Left ventricle myocardium superior (tissue), 1 donor: ENCODE results near the gene CSNK1D. TPM values are rescaled to one million over a fixed set of nuclear protein-coding genes. Genes with fewer than 3 reads are reported as not detected.
A peak's percentile ranks its signal among the peaks of the same experiment; 100 is the strongest.
"Not testable (repeated sequence)": the region's sequence is repeated elsewhere in the genome, so short reads cannot be mapped to it uniquely, and the experiment has no call there.

Source experiments
- ATAC-seq: fragments of 200-7000 bp; cut with Tn5 transposase; one replicate; pipeline ENCODE4 v1.9.1; 2020; ENCODE audit warnings: mild to moderate bottlenecking, moderate library complexity
- DNase-seq: peaks from one replicate; pipeline ENCODE4 v3.0.0-alpha.2; 2020
- intact Hi-C: fragments of 100-400 bp; cut with micrococcal nuclease; formaldehyde crosslinking; loops from one replicate; pipeline ENCODE4 v1.11.0; 2022
- total RNA-seq: library from RNA; stranded (reverse); fragmentation: NEBNext Ultra II Directional; extraction: Animal tissue kit (Norgen Biotek cat#: 25700); gene quantifications from one replicate; pipeline ENCODE4 v1.2.1, GENCODE V29; 2021
- donor health status: DM: no; HTN: yes; CAD: no; lungs with severe emphysema.

Gene CSNK1D
- total RNA-seq, 1 donor from 2014 or later, result 64.4 TPM

DNA sequence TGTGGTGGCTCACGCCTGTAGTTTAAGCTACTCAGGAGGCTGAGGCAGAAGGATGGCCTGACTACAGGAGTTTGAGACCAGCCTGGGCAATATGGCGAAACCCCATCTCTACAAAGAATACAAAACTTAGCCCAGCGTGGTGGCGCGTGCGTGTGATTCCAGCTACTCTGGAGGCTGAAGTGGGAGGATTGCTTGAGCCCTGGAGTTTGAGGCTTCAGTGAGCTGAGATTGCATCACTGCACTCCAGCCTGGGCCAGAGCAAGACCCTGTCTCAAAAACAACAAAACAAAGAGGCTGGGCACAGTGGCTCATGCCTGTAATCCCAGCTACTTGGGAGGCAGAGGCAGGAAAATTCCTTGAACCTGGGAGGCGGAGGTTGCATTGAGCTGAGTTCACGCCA lies 7.0 kb upstream of the CSNK1D start:
- intact Hi-C loops, result no loop called here
- no peak for DNase-seq

DNA sequence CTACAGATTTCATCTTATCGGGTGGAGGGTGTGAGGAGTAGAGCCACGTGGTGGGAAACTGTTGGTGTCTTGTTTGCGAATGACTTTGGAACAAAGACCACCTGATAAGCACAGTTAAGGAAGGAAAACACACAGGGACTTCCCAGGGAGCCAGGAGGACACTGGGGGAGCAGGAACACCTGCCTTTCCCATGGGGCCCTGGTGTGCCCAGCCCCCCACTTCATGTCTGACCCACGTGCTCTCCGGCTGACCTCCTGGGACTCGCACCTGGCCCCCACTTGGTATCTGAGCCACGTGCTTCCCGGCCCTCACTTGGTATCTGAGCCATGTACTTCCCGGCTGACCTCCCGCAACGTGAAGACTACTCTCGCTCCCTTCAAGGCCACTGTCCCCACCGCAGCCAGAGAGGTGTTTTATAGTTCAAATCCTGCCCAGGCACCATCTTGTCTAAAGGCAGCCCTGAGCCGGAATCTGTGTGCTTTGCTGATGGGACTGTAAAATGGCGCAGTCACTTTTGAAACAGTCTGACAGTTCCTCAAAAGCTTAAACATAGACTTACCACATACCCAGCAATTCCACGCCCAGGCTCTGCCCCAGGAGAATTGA lies 5.4 kb upstream of the CSNK1D start:
- intact Hi-C loops, result no loop called here
- DNase-seq (no peak), ATAC-seq (no peak)

More for the DNA sequence above, 7.0 kb upstream of the CSNK1D start:
- no peak for ATAC-seq

- intact Hi-C loops, result no loop called here
- DNase-seq, result no peak
Measured at GRCh38 chr17:82278308-82278707, 4.8 kb upstream of the CSNK1D start.

GRCh38 chr17:82277851-82278250 lies 4.4 kb upstream of the CSNK1D start:
- DNase-seq (no peak), ATAC-seq (no peak)
- intact Hi-C loops, result no loop called here

More at GRCh38 chr17:82278308-82278707, 4.8 kb upstream of the CSNK1D start:
- no peak for ATAC-seq

DNA sequence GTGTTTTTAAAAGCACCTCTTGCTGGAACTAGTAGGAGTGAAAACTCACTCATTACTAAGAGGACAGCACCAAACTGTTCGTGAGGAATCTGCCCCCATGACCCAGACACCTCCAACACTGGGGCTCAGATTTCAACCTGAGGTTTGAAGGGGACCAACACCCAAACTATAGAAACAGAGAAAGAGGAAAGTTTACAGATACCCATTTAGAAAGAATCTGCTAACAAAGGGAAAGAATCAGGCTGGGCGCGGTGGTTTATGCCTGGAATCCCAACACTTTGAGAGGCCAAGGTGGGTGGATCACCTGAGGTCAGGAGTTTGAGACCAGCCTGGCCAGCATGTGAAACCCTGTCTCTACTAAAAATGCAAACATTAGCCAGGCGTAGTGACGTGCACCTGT lies 3.4 kb upstream of the CSNK1D start:
- DNase-seq (no peak), ATAC-seq (no peak)
- intact Hi-C loops, result no loop called here

DNA sequence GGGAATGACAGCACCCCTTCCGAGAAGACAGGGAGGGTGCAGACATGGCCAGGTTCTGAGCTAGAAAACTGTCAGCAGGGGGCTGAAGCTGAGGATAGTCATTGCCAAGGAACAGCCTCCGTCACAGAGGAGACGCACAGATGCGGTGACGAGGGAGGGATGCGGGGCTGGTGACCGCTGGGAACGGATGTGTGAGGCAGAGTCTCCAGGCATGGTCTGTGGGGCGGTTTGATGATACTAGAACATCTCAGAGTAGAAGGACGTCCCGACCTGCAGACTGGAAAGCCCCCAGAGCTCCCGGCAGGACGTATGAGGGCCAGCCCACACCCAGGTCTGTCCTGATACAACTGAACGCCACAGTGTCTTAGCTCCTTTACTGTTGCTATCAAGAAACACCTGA lies 1.8 kb upstream of the CSNK1D start:
- ATAC-seq (no peak), DNase-seq (no peak)
- intact Hi-C loops, result no loop called here

DNA sequence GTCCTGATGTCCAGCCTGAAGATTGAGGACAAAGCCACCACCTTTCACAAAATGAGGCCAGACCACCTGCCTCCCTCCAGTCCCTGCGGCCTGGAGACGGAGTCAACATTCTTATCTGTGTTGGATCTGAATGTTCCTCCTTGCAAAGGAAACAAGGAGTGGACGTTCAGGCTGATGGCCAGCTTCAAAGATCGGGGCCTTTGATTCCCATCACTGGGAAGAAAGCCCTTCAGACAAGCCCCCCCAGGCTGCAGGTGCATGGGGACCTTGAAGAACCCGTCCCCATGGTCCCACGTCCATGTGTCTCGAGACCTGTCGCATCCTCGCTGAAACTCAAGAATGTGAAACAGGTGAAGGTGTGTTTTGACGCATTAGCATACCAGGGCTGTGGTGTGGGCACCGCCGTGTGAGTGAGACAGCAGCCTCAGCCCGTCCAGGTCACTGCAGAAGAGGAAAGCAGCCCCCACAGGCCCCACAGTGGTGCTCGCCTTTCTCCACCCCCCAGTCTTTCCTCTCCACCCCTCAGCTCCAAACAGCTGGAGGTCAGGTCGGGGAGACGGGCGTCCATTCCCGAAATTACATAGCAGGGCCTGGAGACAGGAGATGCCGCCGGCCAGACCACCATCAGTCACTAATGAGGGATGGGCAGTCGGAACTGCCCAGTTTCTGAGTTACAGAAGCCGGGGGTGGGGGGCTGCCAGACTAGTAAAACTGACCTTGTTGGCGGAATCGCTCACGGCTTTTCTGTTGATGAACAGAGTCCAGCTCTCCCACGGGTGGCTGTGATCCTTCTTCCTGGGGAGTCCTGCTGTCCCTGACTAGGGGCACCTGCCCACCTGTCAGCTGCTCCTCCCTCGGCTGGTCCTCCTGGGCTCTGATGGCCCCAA lies 877 bp upstream of the CSNK1D start:
- ATAC-seq (no peak), DNase-seq (no peak)
- intact Hi-C loops, result no loop called here

- intact Hi-C loops, result no loop called here
- ATAC-seq (peak; percentile 48), DNase-seq (peak; percentile 62)
Measured at GRCh38 chr17:82272495-82273326, 789 bp downstream of the CSNK1D start.

- intact Hi-C loops, result no loop called here
- no peak for ATAC-seq
- DNase-seq, result no peak
Measured at GRCh38 chr17:82271401-82271800, 2.1 kb downstream of the CSNK1D start.

- intact Hi-C loops, result no loop called here
- DNase-seq (no peak), ATAC-seq (no peak)
Measured at GRCh38 chr17:82270651-82271050, 2.8 kb downstream of the CSNK1D start.

DNA sequence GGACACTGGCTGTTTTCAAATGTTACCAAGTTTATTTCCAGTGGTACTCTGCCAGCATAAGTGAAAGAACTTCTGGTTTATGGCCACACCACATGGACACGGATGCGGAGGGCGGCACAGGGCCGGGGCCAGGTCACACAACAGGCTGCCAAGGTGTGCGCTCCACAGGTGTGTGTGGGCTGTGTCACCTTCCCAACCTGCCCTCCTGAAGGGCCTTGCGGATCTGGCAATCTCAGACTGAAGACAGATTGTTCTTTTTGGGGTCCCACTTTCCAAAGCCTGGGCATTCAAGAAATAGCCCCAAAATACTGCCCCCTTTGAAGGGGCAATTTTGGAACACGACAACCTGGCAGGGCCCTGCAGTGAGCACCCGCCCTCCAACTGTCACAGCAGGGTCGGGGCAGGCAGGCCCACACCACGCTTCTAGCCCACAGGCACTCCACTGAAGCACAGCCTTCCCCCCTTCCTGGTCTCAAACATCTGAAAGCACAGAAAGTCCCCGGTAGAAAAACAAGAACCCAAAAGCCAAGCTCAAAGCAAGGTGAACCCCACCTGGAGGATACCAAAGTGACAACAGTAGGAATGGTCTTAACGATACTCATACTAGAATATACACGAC lies 3.5 kb downstream of the CSNK1D start:
- intact Hi-C loops, result no loop called here
- no peak for DNase-seq
- ATAC-seq, result no peak

GRCh38 chr17:82269138-82269881 lies 4.2 kb downstream of the CSNK1D start:
- intact Hi-C loops, result no loop called here
- DNase-seq (no peak), ATAC-seq (no peak)

DNA sequence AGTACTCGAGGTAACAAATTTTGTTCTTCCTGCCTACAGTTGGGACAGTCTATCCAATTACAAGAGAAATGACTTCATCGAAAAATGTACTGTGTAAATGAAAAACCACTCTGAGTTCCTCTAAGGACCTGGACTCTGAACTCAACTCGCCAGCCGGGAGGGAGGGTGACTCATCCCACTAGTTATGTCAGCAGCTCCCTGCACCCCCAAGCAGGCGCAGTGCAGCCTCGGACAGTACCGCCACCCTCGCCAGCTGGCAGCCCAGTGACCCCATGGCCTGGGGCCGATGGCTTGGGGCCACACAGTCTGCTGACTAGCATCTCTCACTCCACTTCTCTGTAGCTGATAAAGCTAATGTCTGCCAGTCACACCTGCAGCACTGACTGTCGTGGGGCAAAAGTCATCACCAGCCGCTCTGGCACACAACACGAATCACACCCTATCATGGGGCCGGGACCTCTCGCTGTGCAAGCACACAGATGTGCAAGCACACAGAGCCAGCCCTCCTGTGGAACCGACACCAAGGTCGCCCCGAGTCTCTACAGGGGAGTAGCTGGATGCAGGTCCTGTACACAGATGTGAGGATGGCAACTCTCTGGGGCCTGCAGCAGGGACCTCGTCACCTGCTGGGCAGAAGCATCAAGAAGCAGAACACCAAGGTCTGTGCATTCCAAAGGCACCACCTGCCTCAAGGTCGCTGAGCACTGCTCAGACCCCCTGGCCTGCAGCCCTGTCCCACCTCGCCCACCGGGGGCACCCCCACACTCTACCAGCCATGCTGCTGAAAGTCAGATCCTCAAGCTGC lies 5.7 kb downstream of the CSNK1D start:
- ATAC-seq, result peak; percentile 95

DNA sequence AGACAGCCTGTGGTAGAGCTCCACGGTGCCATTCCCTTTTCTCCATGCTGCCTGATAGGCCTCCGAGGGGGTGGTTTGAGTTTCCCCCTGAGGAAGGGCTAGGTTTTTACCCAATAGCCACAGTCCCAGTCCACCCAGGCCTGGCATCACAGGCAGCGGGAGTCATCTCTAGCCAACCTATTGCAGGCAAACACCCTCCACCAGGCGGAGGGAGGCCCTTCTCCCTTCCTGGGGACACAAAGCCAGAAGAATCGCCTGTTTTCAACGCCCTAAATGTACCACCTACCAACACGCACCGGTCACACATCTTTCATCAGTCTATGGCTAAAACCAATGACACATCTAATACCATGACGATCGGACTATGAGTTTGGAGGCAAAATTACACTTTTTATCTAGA lies 7.4 kb downstream of the CSNK1D start:
- ATAC-seq, result no peak
- DNase-seq, result no peak
- intact Hi-C loops, result no loop called here

More for the DNA sequence above, 5.7 kb downstream of the CSNK1D start:
- intact Hi-C loops, result no loop called here
- peak; percentile 96 for DNase-seq

DNA sequence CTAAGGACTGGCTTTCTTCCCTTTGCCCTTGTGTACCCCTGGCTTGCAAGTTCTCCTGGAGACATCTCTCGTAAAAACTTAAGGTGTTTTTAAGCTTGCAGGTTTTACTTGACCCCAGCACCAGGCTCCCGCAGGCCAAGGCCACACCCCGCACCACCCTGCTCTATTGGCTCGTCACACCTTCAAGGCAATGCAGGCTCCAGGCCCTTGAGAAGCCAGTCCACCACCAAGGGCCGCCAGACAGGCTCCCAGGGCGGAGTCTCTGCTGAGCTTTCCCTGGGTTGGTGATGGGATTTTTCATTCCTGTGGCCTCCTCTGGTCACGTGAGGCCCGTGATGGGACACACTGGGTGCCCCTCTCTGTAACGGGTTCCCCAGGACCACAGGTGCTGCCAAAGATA lies 9.9 kb downstream of the CSNK1D start:
- ATAC-seq, result no peak
- DNase-seq, result no peak
- intact Hi-C loops, result no loop called here

GRCh38 chr17:82262344-82262743 lies 11.2 kb downstream of the CSNK1D start:
- intact Hi-C loops, result no loop called here
- DNase-seq (no peak), ATAC-seq (no peak)

DNA sequence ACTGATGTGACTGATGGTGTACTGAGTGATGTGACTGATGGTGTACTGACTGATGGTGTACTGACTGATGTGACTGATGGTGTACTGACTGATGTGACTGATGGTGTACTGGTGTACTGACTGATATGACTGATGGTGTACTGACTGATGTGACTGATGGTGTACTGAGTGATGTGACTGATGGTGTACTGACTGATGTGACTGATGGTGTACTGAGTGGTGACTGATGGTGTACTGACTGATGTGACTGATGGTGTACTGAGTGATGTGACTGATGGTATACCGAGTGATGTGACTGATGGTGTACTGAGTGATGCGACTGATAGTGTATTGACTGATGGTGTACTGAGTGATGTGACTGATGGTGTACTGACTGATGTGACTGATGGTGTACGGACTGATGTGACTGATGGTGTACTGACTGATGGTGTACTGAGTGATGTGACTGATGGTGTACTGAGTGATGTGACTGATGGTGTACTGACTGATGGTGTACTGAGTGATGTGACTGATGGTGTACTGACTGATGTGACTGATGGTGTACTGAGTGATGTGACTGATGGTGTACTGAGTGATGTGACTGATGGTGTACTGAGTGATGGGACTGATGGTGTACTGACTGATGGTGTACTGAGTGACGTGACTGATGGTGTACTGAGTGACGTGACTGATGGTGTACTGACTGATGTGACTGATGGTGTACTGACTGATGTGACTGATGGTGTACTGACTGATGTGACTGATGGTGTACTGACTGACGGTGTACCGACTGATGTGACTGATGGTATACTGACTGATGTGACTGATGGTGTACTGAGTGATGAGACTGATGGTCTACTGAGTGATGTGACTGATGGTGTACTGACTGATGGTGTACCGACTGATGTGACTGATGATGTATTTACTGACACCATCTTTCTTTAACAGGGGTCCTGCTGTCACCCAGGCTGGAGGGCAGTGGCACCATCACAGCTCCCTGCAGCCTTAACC lies 13.2 kb downstream of the CSNK1D start:
- intact Hi-C loops, ATAC-seq, DNase-seq: not testable (repeated sequence)
